ENCODE data around the gene CNOT4.

The CNOT4 gene

GRCh38 chr7:135317676-135318325 is 192.1 kb downstream of the CNOT4 start:
- DNase-seq, result no peak

- no peak for DNase-seq
Measured at GRCh38 chr7:135316648-135317313, 193.1 kb downstream of the CNOT4 start.

DNA sequence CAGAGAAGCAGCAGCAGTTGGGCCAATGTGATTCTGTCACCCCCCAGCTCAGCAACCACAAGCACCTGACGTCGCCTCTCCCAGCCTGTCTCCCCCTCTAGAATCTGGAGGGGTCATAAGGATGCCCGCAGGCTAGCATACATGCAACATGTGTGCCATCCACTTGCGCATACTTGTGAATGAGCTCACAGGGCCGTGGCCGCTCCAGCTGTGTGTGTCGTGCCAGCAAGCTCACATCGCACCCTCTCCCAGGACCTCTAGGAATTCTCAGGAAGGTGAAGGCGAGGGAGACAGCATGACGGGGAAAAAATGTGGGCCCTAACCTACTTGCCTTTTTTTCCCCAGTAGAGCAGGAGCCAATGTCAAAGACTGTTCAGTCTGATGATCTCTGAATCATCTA is 195.9 kb downstream of the CNOT4 start:
- DNase-seq, result no peak
